CD4-positive, alpha-beta memory T cell (primary cell): ENCODE measurements around the gene PLXND1. TPM values are rescaled to one million over a fixed set of nuclear protein-coding genes. Genes with fewer than 3 reads are reported as not detected.

ENCODE experiments used
- CTCF ChIA-PET: fragments of 350-600 bp; sonication (Branson Sonifier 250); formaldehyde crosslinking; loops from one replicate; lab custom pipeline; 2021; ENCODE audit warnings: inconsistent platforms; ENCODE audit not compliant: partially characterized antibody; lab: Charles Lee
- POLR2A ChIA-PET: fragments of 350-600 bp; sonication (Branson Sonifier 250); formaldehyde crosslinking; loops from one replicate; lab custom pipeline; 2021; ENCODE audit not compliant: partially characterized antibody; lab: Charles Lee
- DNase-seq, 5 donors: peaks; one replicate each; pipeline versions ENCODE4 v3.0.0 to v3.0.0-alpha.2; 2020 to 2022; ENCODE audit warnings: mixed read lengths in 1 of 5
- H3K27ac ChIP-seq: one replicate; pipeline ENCODE4 v1.7.0; 2013; ENCODE audit warnings: low read depth, low read length
- H3K27me3 ChIP-seq: 2 replicates; pipeline ENCODE4 v1.7.0; 2013; ENCODE audit warnings: mild to moderate bottlenecking, low read length, moderate library complexity; ENCODE audit not compliant: insufficient read depth
- H3K36me3 ChIP-seq: 2 replicates; pipeline ENCODE4 v1.7.0; 2013; ENCODE audit warnings: mild to moderate bottlenecking, low read length, moderate library complexity; ENCODE audit not compliant: insufficient read depth
- H3K4me1 ChIP-seq: 2 replicates; pipeline ENCODE4 v1.7.0; 2013; ENCODE audit warnings: mild to moderate bottlenecking, low read length, moderate library complexity; ENCODE audit not compliant: insufficient read depth
- H3K4me3 ChIP-seq, 2 donors: one replicate each; pipeline ENCODE4 v1.7.0; 2013; ENCODE audit warnings: low read length in 2 of 2, mild to moderate bottlenecking in 1 of 2
- H3K9me3 ChIP-seq, 2 donors: one replicate each; pipeline ENCODE4 v1.7.0; 2013; ENCODE audit warnings: low read length in 2 of 2, control low read depth in 1 of 2; ENCODE audit not compliant: control insufficient read depth in 1 of 2
- H3K27ac Mint-ChIP-seq, 7 donors: one replicate each; pipeline ENCODE4 v1.8.0; 2020 to 2021; ENCODE audit warnings: mixed read lengths in 7 of 7, mild to moderate bottlenecking in 6 of 7, inconsistent platforms in 3 of 7, moderate library complexity in 3 of 7
- H3K27me3 Mint-ChIP-seq, 2 donors: one replicate each; pipeline ENCODE4 v1.8.0; 2020 to 2021; ENCODE audit warnings: mixed read lengths in 2 of 2
- H3K36me3 Mint-ChIP-seq, 2 donors: one replicate each; pipeline ENCODE4 v1.8.0; 2020 to 2021; ENCODE audit warnings: mixed read lengths in 2 of 2, inconsistent platforms in 1 of 2, mild to moderate bottlenecking in 1 of 2
- H3K4me1 Mint-ChIP-seq, 4 donors: one replicate each; pipeline ENCODE4 v1.8.0; 2020 to 2021; ENCODE audit warnings: mixed read lengths in 4 of 4, mild to moderate bottlenecking in 1 of 4
- H3K4me3 Mint-ChIP-seq, 8 donors: one replicate each; pipeline ENCODE4 v1.8.0; 2020 to 2021; ENCODE audit warnings: mixed read lengths in 8 of 8, mild to moderate bottlenecking in 7 of 8, moderate library complexity in 6 of 8, inconsistent platforms in 3 of 8
- H3K9me3 Mint-ChIP-seq, 8 donors: one replicate each; pipeline ENCODE4 v1.8.0; 2020 to 2021; ENCODE audit warnings: mixed read lengths in 8 of 8, mild to moderate bottlenecking in 5 of 8, inconsistent platforms in 3 of 8, moderate library complexity in 1 of 8
- intact Hi-C: fragments of 100-400 bp; cut with micrococcal nuclease; formaldehyde crosslinking; loops from one replicate; pipeline ENCODE4 v1.15.1; 2023
- polyA plus RNA-seq, 2 donors: library from polyadenylated mRNA; unstranded; fragments of 300-500 nt; fragmentation: Illumina TruSeq; gene quantifications; one replicate each; pipeline ENCODE4 v1.2.3, GENCODE V29; 2021
- total RNA-seq, 2 experiments: library from RNA; stranded (reverse); gene quantifications; one replicate each; pipeline ENCODE4 v1.2.3, GENCODE V29; 2021

The PLXND1 gene
- total and polyA plus RNA-seq, 4 experiments from 2014 or later = 0.03 to 72.5 (median 40.1) TPM

- Histone ChIP-seq H3K27me3 (no peaks in the 10 kb centered on the region), H3K36me3 (no peaks in the 10 kb centered on the region), H3K9me3 (no peaks in the 10 kb centered on the region), H3K27ac (no peak overlapping the region), H3K4me1 (peaks cover 16% of the 10 kb centered on the region), H3K4me3 (no peak overlapping the region)
- DNase-seq = peak in 1 of 5 donors; percentile 9
- H3K36me3 Mint-ChIP-seq = peaks cover 0 to 3% of the 10 kb centered on the region in 2 donors
- peak overlapping the region; percentile 2 to 83 (median 74) for H3K27ac Mint-ChIP-seq
- intact Hi-C loops = loop anchor here (10.0 kb wide), 1 partner anchor 55 kb away; no protein-coding TSS in a partner anchor
- POLR2A ChIA-PET = no interaction called here
- peaks cover 2% of the 10 kb centered on the region in 2 donors for H3K27me3 Mint-ChIP-seq
- peak overlapping the region in 2 of 8 donors; percentile 6 to 53 for H3K4me3 Mint-ChIP-seq
- CTCF ChIA-PET = interaction anchor here (1.2 to 2.8 kb wide), 2 partner anchors 34 to 119 kb away, joined by 3 to 19 read pairs; no protein-coding TSS in a partner anchor
- no peaks in the 10 kb centered on the region for H3K9me3 Mint-ChIP-seq
- H3K4me1 Mint-ChIP-seq = peaks cover 14 to 33% (median 20%) of the 10 kb centered on the region in 4 donors
Measured at GRCh38 chr3:129609591-129610182, 3.2 kb upstream of the PLXND1 start.

GRCh38 chr3:129608936-129609590, 2.6 kb upstream of the PLXND1 start:
- DNase-seq = peak in 1 of 5 donors; percentile 3
- H3K9me3 ChIP-seq = no peaks in the 10 kb centered on the region
- peaks cover 21% of the 10 kb centered on the region for H3K4me1 ChIP-seq
- no peak overlapping the region for H3K4me3 ChIP-seq
- H3K4me3 Mint-ChIP-seq = peak overlapping the region in 6 of 8 donors; percentile 21 to 80 (median 48)
- peaks cover 2% of the 10 kb centered on the region in 2 donors for H3K27me3 Mint-ChIP-seq
- no peaks in the 10 kb centered on the region for H3K9me3 Mint-ChIP-seq
- intact Hi-C loops = loop anchor here (1.0 to 10.0 kb wide), 2 partner anchors 54 to 119 kb away; no protein-coding TSS in a partner anchor
- no peaks in the 10 kb centered on the region for H3K27me3 ChIP-seq
- no peaks in the 10 kb centered on the region for H3K36me3 ChIP-seq
- no peak overlapping the region for H3K27ac ChIP-seq
- ChIA-PET POLR2A (interaction anchor here (7.3 to 7.7 kb wide), 2 partner anchors 14 to 32 kb away, joined by 83 to 154 read pairs; no protein-coding TSS in a partner anchor), CTCF (interaction anchor here (0.8 to 2.8 kb wide), 3 partner anchors 16 to 119 kb away, joined by 3 to 19 read pairs (median 4); no protein-coding TSS in a partner anchor)
- H3K4me1 Mint-ChIP-seq = peaks cover 16 to 39% (median 24%) of the 10 kb centered on the region in 4 donors
- H3K27ac Mint-ChIP-seq = peak overlapping the region; percentile 2 to 88 (median 75)
- H3K36me3 Mint-ChIP-seq = peaks cover 0 to 3% of the 10 kb centered on the region in 2 donors

- Mint-ChIP-seq H3K4me1 (peaks cover 18 to 44% (median 29%) of the 10 kb centered on the region in 4 donors), H3K9me3 (no peaks in the 10 kb centered on the region), H3K4me3 (peak overlapping the region; percentile 25 to 88 (median 47)), H3K27me3 (peaks cover 2 to 4% of the 10 kb centered on the region in 2 donors), H3K27ac (peak overlapping the region in 6 of 7 donors; percentile 43 to 88 (median 74)), H3K36me3 (peaks cover 0 to 3% of the 10 kb centered on the region in 2 donors)
- ChIA-PET POLR2A (interaction anchor here (1.0 to 7.7 kb wide), 4 partner anchors 10 to 31 kb away, joined by 3 to 154 read pairs (median 43); no protein-coding TSS in a partner anchor), CTCF (interaction anchor here (0.8 to 2.8 kb wide), 4 partner anchors 15 to 118 kb away, joined by 3 to 19 read pairs (median 6); no protein-coding TSS in a partner anchor)
- H3K9me3 ChIP-seq = no peaks in the 10 kb centered on the region
- H3K27me3 ChIP-seq = no peaks in the 10 kb centered on the region
- no peak overlapping the region for H3K4me3 ChIP-seq
- H3K4me1 ChIP-seq = peaks cover 28% of the 10 kb centered on the region
- no peaks in the 10 kb centered on the region for H3K36me3 ChIP-seq
- H3K27ac ChIP-seq = no peak overlapping the region
- intact Hi-C loops = loop anchor here (1.0 to 10.0 kb wide), 2 partner anchors 54 to 118 kb away; no protein-coding TSS in a partner anchor
- DNase-seq = peak in 1 of 5 donors; percentile 33
Measured at GRCh38 chr3:129608087-129608935, 1.8 kb upstream of the PLXND1 start.

- Histone ChIP-seq H3K27me3 (no peaks in the 10 kb centered on the region), H3K27ac (no peak overlapping the region), H3K4me3 (no peak overlapping the region), H3K9me3 (no peaks in the 10 kb centered on the region), H3K36me3 (no peaks in the 10 kb centered on the region), H3K4me1 (peaks cover 28% of the 10 kb centered on the region)
- POLR2A ChIA-PET = interaction anchor here (0.6 to 7.7 kb wide), 6 partner anchors 11 to 424 kb away, joined by 3 to 154 read pairs (median 5); no protein-coding TSS in a partner anchor
- CTCF ChIA-PET = interaction anchor here (1.5 to 2.8 kb wide), 2 partner anchors 30 to 117 kb away, joined by 7 to 19 read pairs; no protein-coding TSS in a partner anchor
- Mint-ChIP-seq H3K27ac (peak overlapping the region in 6 of 7 donors; percentile 47 to 82 (median 64)), H3K36me3 (peaks cover 0 to 3% of the 10 kb centered on the region in 2 donors), H3K4me3 (peak overlapping the region; percentile 84 to 91 (median 88)), H3K4me1 (peaks cover 18 to 46% (median 29%) of the 10 kb centered on the region in 4 donors), H3K9me3 (no peaks in the 10 kb centered on the region), H3K27me3 (peaks cover 2 to 4% of the 10 kb centered on the region in 2 donors)
- intact Hi-C loops = loop anchor here (1.0 to 10.0 kb wide), 5 partner anchors 19 to 286 kb away; partner anchors contain the start of genes IFT122 and TMCC1
- no peak for DNase-seq
Measured at GRCh38 chr3:129607391-129608068, 1.1 kb upstream of the PLXND1 start.

- Histone ChIP-seq H3K4me3 (peak overlapping the region in 1 of 2 donors; percentile 62), H3K27ac (no peak overlapping the region), H3K9me3 (no peaks in the 10 kb centered on the region), H3K27me3 (no peaks in the 10 kb centered on the region), H3K4me1 (peaks cover 28% of the 10 kb centered on the region), H3K36me3 (no peaks in the 10 kb centered on the region)
- peaks cover 2 to 4% of the 10 kb centered on the region in 2 donors for H3K27me3 Mint-ChIP-seq
- H3K36me3 Mint-ChIP-seq = peaks cover 0 to 3% of the 10 kb centered on the region in 2 donors
- H3K27ac Mint-ChIP-seq = peak overlapping the region in 6 of 7 donors; percentile 81 to 99 (median 92)
- ChIA-PET POLR2A (interaction anchor here (0.9 to 7.7 kb wide), 18 partner anchors 11 to 506 kb away, joined by 3 to 154 read pairs (median 6); partner anchors contain the start of genes IFT122 and MBD4), CTCF (interaction anchor here (1.0 to 2.2 kb wide), 7 partner anchors 12 to 116 kb away, joined by 3 to 18 read pairs (median 4); no protein-coding TSS in a partner anchor)
- H3K4me3 Mint-ChIP-seq = peak overlapping the region; percentile 91 to 99 (median 95)
- H3K4me1 Mint-ChIP-seq = peaks cover 23 to 50% (median 36%) of the 10 kb centered on the region in 4 donors
- intact Hi-C loops = loop anchor here (1.0 to 10.0 kb wide), 4 partner anchors 21 to 165 kb away; partner anchors contain the start of gene IFT122
- H3K9me3 Mint-ChIP-seq = no peaks in the 10 kb centered on the region
- DNase-seq = peak in 3 of 5 donors; percentile 10 to 30 (median 14)
Measured at GRCh38 chr3:129605922-129606635, 397 bp downstream of the PLXND1 start.
